Measurements from ENCODE around the gene HBM. TPM values are rescaled to one million over a fixed set of nuclear protein-coding genes. Genes with fewer than 3 reads are reported as not detected.

Gene HBM
- total RNA-seq, 4 donors from 2014 or later = 3.0 TPM; not detected in 3

- peaks cover 56% of the 10 kb centered on the region for H3K27me3 ChIP-seq
- no peak for ATAC-seq
- TF ChIP-seq POLR2AphosphoS5 (IDR thresholded peaks at IDR 0.05) = no peak
- TF ChIP-seq, protein P1, sequence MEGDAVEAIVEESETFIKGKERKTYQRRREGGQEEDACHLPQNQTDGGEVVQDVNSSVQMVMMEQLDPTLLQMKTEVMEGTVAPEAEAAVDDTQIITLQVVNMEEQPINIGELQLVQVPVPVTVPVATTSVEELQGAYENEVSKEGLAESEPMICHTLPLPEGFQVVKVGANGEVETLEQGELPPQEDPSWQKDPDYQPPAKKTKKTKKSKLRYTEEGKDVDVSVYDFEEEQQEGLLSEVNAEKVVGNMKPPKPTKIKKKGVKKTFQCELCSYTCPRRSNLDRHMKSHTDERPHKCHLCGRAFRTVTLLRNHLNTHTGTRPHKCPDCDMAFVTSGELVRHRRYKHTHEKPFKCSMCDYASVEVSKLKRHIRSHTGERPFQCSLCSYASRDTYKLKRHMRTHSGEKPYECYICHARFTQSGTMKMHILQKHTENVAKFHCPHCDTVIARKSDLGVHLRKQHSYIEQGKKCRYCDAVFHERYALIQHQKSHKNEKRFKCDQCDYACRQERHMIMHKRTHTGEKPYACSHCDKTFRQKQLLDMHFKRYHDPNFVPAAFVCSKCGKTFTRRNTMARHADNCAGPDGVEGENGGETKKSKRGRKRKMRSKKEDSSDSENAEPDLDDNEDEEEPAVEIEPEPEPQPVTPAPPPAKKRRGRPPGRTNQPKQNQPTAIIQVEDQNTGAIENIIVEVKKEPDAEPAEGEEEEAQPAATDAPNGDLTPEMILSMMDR (IDR thresholded peaks at IDR 0.05) = peak in 3 of 4 experiments; percentile 14 to 40 (median 17)
Observed at GRCh38 chr16:180101-180675, 14.4 kb downstream of the HBM start, which contains the start of gene HBQ1. Gene HBQ1 (plus strand): TSS chr16:180459. CDS start chr16:180487, 28 bp downstream.

DNA sequence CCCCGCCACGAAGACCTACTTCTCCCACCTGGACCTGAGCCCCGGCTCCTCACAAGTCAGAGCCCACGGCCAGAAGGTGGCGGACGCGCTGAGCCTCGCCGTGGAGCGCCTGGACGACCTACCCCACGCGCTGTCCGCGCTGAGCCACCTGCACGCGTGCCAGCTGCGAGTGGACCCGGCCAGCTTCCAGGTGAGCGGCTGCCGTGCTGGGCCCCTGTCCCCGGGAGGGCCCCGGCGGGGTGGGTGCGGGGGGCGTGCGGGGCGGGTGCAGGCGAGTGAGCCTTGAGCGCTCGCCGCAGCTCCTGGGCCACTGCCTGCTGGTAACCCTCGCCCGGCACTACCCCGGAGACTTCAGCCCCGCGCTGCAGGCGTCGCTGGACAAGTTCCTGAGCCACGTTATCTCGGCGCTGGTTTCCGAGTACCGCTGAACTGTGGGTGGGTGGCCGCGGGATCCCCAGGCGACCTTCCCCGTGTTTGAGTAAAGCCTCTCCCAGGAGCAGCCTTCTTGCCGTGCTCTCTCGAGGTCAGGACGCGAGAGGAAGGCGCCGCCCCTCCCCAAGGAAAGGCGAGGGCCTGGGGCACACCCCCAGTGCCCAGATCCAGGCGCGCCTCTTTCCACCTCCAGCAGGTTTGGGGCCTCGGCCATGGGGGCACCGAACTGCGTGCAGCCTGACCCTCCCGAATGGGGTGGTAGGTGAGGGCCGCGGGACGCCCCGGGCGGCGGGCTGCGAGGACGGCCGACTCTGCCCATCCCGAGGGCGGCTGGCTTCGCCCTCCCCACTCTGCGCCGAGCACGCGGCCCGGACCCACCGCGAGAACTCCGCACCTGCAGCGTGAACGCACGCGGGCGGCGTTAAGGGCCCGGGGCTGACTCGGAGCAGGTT lies 15.1 kb downstream of the HBM start:
- H3K27ac ChIP-seq = no peak overlapping the region
- H3K4me3 ChIP-seq = peak overlapping the region in 1 of 2 donors; percentile 36
- peak; percentile 79 for ATAC-seq
- H3K36me3 ChIP-seq = no peaks in the 10 kb centered on the region
- TF ChIP-seq EP300 (IDR thresholded peaks at IDR 0.05) (no peak), POLR2AphosphoS5 (IDR thresholded peaks at IDR 0.05) (no peak), POLR2A (IDR thresholded peaks at IDR 0.05) (no peak)
- TF ChIP-seq, protein P1 (IDR thresholded peaks at IDR 0.05) = no peak
- H3K9me3 ChIP-seq = no peaks in the 10 kb centered on the region
- peaks cover 7 to 30% (median 17%) of the 10 kb centered on the region in 3 donors for H3K4me1 ChIP-seq
- 30% methylated on average over 2 of the region's 89 CpGs; no CpG with 5 or more reads in 1 of the 2 donors for WGBS, 2 donors (ENCODE audit: low coverage in 1 of 2)
- peaks cover 49% of the 10 kb centered on the region for H3K27me3 ChIP-seq

More at GRCh38 chr16:180101-180675, 14.4 kb downstream of the HBM start, which contains the start of gene HBQ1:
- Histone ChIP-seq H3K36me3 (no peaks in the 10 kb centered on the region), H3K4me3 (peak within 1 kb of the TSS in 1 of 2 donors; percentile 36), H3K4me1 (peaks cover 7 to 33% (median 17%) of the 10 kb centered on the region in 3 donors), H3K27ac (no peak within 1 kb of the TSS), H3K9me3 (no peaks in the 10 kb centered on the region)
- 25 to 32% methylated on average over 10 of the region's 59 CpGs for WGBS, 2 donors (ENCODE audit: low coverage in 1 of 2)

DNA sequence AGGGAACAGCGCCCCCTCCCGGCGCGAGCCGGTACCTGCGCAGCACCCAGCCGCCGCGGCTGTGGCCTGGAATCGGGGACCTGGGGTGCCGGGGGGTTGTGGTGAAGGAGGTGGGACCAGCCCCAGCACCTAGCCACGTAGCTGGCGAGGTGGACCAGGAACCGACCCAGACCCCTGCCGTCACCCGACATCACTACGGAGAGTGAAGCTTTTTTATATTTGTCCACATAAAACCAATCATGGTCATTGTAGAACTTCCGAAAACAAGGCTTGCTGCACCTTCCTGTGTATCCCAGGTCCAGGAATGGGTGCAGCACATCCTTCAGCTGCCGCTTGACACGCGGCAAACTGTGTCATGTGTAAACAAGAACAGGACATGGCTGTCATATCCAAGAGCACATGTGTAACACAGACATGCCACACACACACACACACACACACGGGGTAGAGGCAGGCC lies 15.8 kb downstream of the HBM start:
- Histone ChIP-seq H3K36me3 (no peaks in the 10 kb centered on the region), H3K4me3 (peak overlapping the region in 1 of 2 donors; percentile 36), H3K27me3 (peaks cover 46% of the 10 kb centered on the region), H3K9me3 (no peaks in the 10 kb centered on the region), H3K4me1 (peaks cover 7 to 27% (median 17%) of the 10 kb centered on the region in 3 donors), H3K27ac (no peak overlapping the region)
- no CpG with 5 or more reads among the region's 22 CpGs for WGBS, 2 donors (ENCODE audit: low coverage in 1 of 2)
- no peak for TF ChIP-seq POLR2AphosphoS5 (IDR thresholded peaks at IDR 0.05)
- TF ChIP-seq, protein P1 (IDR thresholded peaks at IDR 0.05) = peak in 3 of 4 experiments; percentile 92 to 98 (median 96)
- no peak for ATAC-seq

DNA sequence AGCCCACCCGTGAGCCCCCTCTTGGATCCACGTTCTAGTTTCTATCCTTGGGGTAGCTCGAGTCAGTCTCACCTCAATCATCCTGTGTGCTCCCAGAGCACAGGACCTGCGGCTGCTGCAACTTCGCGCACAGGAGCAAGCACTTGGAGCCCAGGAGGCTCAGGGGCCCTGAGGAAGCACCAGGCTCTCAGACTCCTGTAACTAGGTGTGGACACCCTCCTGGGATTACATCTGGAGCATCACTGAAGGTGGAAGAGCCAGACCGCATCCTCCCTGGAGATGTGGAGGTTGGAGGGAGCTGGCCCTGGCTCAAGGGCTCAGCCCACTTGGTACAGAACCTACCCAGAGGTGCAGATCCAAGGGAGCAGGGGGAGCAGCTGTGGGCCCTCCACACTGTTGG lies 17.2 kb downstream of the HBM start:
- H3K4me1 ChIP-seq = peaks cover 7 to 20% (median 17%) of the 10 kb centered on the region in 3 donors
- TF ChIP-seq, protein P1 (IDR thresholded peaks at IDR 0.05) = no peak
- TF ChIP-seq EP300 (IDR thresholded peaks at IDR 0.05) = no peak
- TF ChIP-seq POLR2AphosphoS5 (IDR thresholded peaks at IDR 0.05) = no peak
- no peak for TF ChIP-seq POLR2A (IDR thresholded peaks at IDR 0.05)
- H3K36me3 ChIP-seq = peaks cover 0 to 10% of the 10 kb centered on the region in 2 donors
- H3K27ac ChIP-seq = no peak overlapping the region
- H3K4me3 ChIP-seq = no peak overlapping the region
- 51% methylated on average over 4 of the region's 7 CpGs; no CpG with 5 or more reads in 1 of the 2 donors for WGBS, 2 donors (ENCODE audit: low coverage in 1 of 2)
- H3K27me3 ChIP-seq = peaks cover 34% of the 10 kb centered on the region
- no peaks in the 10 kb centered on the region for H3K9me3 ChIP-seq
- ATAC-seq = no peak

Data from gastroesophageal sphincter (tissue), 4 donors.